GM12873 (cell line): Measurements from ENCODE around the gene TSPAN18.

Experiments
- CTCF ChIP-seq: IDR thresholded peaks from 2 replicates; pipeline ENCODE4 v1.5.1; 2012; ENCODE audit warnings: low read depth, mild to moderate bottlenecking, moderate library complexity, low read length, control low read depth; ENCODE audit not compliant: insufficient read depth; ENCODE audit errors: missing control alignments

Gene TSPAN18

DNA sequence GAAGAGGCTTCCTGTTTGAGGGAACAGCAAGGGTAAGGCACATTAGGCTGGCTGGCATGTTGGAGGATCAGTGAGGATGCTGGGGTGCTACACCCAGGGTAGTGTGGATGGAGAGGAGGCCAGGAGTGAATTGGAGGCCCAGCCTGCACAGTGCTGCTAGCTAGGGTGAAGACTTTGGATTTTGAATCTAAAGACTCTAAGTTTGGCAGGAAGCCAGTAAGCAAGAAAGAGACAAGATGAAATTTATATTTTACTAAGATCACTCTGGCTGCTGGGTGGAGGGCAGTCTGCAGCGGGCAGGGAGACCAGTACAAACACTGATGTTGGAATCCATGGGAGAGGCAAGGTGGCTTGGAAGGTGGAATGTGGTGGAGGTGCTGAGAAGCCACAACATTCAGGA is 43.6 kb downstream of the TSPAN18 start:
- no peak for TF ChIP-seq CTCF

DNA sequence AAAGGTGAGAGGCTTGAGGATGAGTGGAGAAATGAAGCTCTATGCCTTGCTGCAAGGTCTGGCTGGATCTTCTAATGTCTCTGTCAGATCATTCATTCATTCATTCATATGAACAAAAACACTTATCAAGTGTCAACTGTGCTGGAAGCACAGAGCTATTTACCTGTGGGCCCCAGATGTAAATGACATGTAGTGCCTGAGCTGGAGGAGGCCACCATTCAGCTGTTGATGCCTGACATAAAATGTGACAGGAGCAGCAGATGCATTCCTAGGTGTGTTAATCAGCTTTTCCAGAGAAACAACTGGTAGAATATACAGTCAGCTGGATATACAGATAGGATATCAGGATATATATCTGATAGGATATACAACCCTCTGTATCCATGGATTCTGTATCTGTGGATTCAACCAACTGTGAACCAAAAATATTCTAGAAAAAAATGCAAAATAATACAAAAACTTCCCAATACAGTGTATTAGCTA is 44.5 kb downstream of the TSPAN18 start:
- TF ChIP-seq CTCF = no peak

DNA sequence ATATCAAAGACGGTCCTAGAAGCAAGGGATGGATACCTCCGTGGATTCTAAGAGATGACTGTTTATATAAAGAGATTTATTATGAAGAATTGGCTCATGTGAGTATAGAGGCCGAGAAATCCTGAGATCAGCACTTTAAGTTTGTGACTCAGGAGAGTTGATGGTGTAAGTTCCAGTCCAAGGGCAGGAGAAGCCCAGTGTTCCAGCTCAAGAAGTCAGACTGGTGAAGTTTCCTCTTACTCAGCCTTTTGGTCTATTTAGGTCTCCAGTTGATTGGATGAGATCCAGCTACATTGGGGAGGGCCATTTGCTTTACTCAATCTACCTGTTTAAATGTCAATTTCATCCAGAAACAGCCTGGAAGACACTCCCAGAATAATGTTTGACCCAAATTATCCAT is 45.1 kb downstream of the TSPAN18 start:
- TF ChIP-seq CTCF = no peak

DNA sequence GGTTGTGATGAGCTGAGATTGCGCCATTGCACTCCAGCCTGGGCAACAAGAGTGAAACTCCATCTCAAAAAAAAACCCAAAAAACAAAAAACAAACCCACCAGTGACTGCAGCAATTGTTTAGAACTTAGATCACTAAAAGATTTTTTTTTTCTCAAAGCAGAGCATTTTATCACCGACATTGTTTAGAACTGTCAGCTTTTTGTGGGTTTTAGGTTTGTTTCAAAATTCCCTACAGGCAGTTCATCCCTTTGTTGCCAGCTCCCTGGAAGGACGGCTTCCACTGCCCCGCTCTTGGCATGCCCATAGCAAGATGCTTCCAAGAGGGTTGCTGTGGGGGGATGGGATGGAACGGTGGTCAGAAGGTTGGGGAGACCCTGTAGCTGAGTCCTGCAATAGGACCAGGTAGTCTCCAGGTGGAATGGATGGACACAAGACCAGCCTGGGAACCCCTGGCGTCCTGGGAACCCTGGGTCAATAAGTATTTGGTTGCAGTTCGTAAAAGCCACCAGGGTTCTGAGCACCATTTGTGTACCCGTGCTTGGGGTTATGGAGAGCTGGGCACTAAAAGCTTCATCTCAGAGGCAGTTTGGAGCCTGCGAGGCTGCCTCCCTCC is 46.7 kb downstream of the TSPAN18 start:
- no peak for TF ChIP-seq CTCF

- no peak for TF ChIP-seq CTCF
These were observed 47.3 kb downstream of the TSPAN18 start for GRCh38 chr11:44774108-44774507.

DNA sequence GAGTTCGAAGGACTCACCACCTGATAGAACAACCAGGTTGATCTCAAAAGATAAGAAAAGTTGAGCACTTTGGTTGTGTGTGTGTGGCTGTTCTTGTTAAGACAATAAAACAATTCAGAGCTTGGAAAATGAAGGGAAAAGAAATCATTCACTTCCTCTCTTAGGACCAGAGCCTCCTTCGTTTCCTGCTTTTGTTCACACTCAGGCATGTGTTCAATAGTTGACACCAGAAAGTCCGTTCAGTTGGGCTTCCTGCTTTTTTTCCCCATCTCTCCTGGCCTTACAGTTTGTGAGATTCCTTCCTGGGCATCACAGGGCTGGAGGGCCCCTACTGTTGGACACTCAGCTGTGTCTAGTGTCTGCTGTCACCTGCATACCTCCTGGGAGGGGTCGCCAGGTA is 48.0 kb downstream of the TSPAN18 start:
- TF ChIP-seq CTCF = no peak

GRCh38 chr11:44775366-44775984 is 48.7 kb downstream of the TSPAN18 start:
- peak; percentile 85 for TF ChIP-seq CTCF
